K562 (cell line): Measurements from ENCODE around the gene LENEP. TPM values are rescaled to one million over a fixed set of nuclear protein-coding genes. Genes with fewer than 3 reads are reported as not detected.

ENCODE experiments used
- ATAC-seq: fragments of 200-7000 bp; cut with Tn5 transposase; 3 replicates; pipeline ENCODE4 v1.9.1; 2020; ENCODE audit warnings: moderate library complexity
- BruUV-seq: library from RNA; stranded (reverse); fragments of 400-500 nt; replicated peaks from 2 replicates; lab custom pipeline; 2021; lab: Mats Ljungman, UMichigan
- CTCF ChIA-PET: fragments of 300-600 bp; formaldehyde crosslinking; extraction: SDS; loops from one replicate; lab custom pipeline; 2021; ENCODE audit warnings: low intra/inter-chr PET ratio; lab: Yijun Ruan, JAX
- POLR2A ChIA-PET: fragments of 300-600, 350-650 bp; sonication (Branson Sonifier 250); formaldehyde crosslinking; extraction: SDS; loops from one replicate; lab custom pipeline; 2021; ENCODE audit warnings: antibody characterized with exemption, inconsistent platforms; lab: Yijun Ruan, JAX
- DNase-seq, 4 experiments: peaks; one replicate each; pipeline versions ENCODE4 v3.0.0 to v3.0.0-alpha.2; 2011 to 2018; ENCODE audit warnings: low spot score in 3 of 4, mixed read lengths in 3 of 4; ENCODE audit errors: extremely low read depth in 1 of 4
- FAIRE-seq: peaks from 2 replicates; lab custom pipeline; 2011; peaks lifted over from hg19 to GRCh38; lab: Jason Lieb, UNC
- H2AFZ ChIP-seq: 2 replicates; pipeline ENCODE4 v1.6.0; 2011; ENCODE audit warnings: low read depth, low read length, control low read depth, inconsistent platforms
- H3K27ac ChIP-seq: fragments of 200-600 bp; 3 replicates; pipeline ENCODE4 v1.8.0; 2011; ENCODE audit warnings: low read depth, mild to moderate bottlenecking, control low read depth, inconsistent platforms, low read length, moderate library complexity, mixed read lengths; ENCODE audit errors: extremely low read depth
- H3K27me3 ChIP-seq, 2 experiments: fragments of 300-600 bp in 1 of 2; 2 replicates in 1 of 2; 3 replicates in 1 of 2; pipeline versions ENCODE4 v1.6.0 to v1.8.0; 2011; ENCODE audit warnings: inconsistent platforms in 2 of 2, low read length in 2 of 2, mild to moderate bottlenecking in 1 of 2, mixed read lengths in 1 of 2, moderate library complexity in 1 of 2; ENCODE audit not compliant: control insufficient read depth in 2 of 2, insufficient read depth in 2 of 2
- H3K36me3 ChIP-seq: fragments of 300-600 bp; 3 replicates; pipeline ENCODE4 v1.8.0; 2011; ENCODE audit warnings: mild to moderate bottlenecking, low read length, inconsistent platforms; ENCODE audit not compliant: control insufficient read depth, insufficient read depth
- H3K4me1 ChIP-seq, 2 experiments: fragments of 200-600 bp in 1 of 2; replicated peaks in 1 of 2; 2 replicates in 1 of 2; 3 replicates in 1 of 2; pipeline versions ENCODE4 v1.5.1 to v1.8.0; 2011; ENCODE audit warnings: inconsistent platforms in 2 of 2, low read length in 2 of 2, mild to moderate bottlenecking in 1 of 2, mixed read lengths in 1 of 2, moderate library complexity in 1 of 2; ENCODE audit not compliant: control insufficient read depth in 2 of 2, insufficient read depth in 2 of 2
- H3K4me2 ChIP-seq: 2 replicates; pipeline ENCODE4 v1.6.1; 2011; ENCODE audit warnings: low read length, control low read depth, inconsistent platforms, mixed read lengths; ENCODE audit not compliant: insufficient read depth
- H3K4me3 ChIP-seq: fragments of 200-600 bp; sonication (generic), shearing (Covaris generic); 2 replicates; pipeline ENCODE4 v1.5.1; 2016; ENCODE audit warnings: control low read depth, inconsistent platforms
- H3K79me2 ChIP-seq: fragments of 200-600 bp; 3 replicates; pipeline ENCODE4 v1.8.0; 2011; ENCODE audit warnings: low read length, inconsistent platforms; ENCODE audit not compliant: control insufficient read depth, insufficient read depth
- H3K9ac ChIP-seq, 2 experiments: 2 replicates each; pipeline versions ENCODE4 v1.6.0 to v1.6.1; 2011; ENCODE audit warnings: low read depth in 2 of 2, low read length in 2 of 2, control low read depth in 1 of 2, inconsistent platforms in 1 of 2, mild to moderate bottlenecking in 1 of 2, mixed read lengths in 1 of 2; ENCODE audit not compliant: insufficient read depth in 1 of 2
- H3K9me1 ChIP-seq: one replicate; pipeline ENCODE4 v1.6.0; 2011; ENCODE audit warnings: inconsistent platforms, mild to moderate bottlenecking, low read length, moderate library complexity; ENCODE audit not compliant: control insufficient read depth, insufficient read depth
- H3K9me3 ChIP-seq: replicated peaks from 2 replicates; pipeline ENCODE4 v1.5.1; 2011; ENCODE audit warnings: low read depth, low read length, inconsistent platforms; ENCODE audit not compliant: control insufficient read depth, insufficient read depth
- H4K20me1 ChIP-seq: replicated peaks from 2 replicates; pipeline ENCODE4 v1.6.1; 2011; ENCODE audit warnings: low read length, inconsistent platforms, mixed read lengths; ENCODE audit not compliant: control insufficient read depth, insufficient read depth
- DIDO1 ChIP-seq: fragments of 450-650 bp; IDR thresholded peaks from 2 replicates; pipeline ENCODE4 v1.6.1; 2016; ENCODE audit warnings: low read depth, missing biosample characterization, missing genetic modification characterization
- POLR2G ChIP-seq: fragments of 200-400 bp; formaldehyde crosslinking; IDR thresholded peaks from 2 replicates; pipeline ENCODE4 v1.6.1; 2017; ENCODE audit warnings: low read depth, mild to moderate bottlenecking, antibody characterized with exemption, low read length, moderate library complexity
- WGBS: fragments of 100-300 bp; shearing (Covaris generic); methylation state at CpG from one replicate; pipeline ENCODE4 v1.1.6; 2016; ENCODE audit warnings: low coverage, mixed read lengths; ENCODE audit not compliant: insufficient coverage; ENCODE audit errors: missing lambda C conversion rate; 5-methylcytosine and 5-hydroxymethylcytosine counted together
- in situ Hi-C: fragments of 300-500 bp; cut with MboI; formaldehyde crosslinking; loops from 4 replicates; pipeline ENCODE4 v1.15.0; 2018; ENCODE audit warnings: inconsistent platforms, mixed read lengths
- intact Hi-C: fragments of 100-400 bp; cut with micrococcal nuclease; formaldehyde crosslinking; loops from 2 replicates; pipeline ENCODE4 v1.14.2; 2022
- polyA plus RNA-seq, 8 experiments: library from polyadenylated mRNA; depleted of rRNA in 4 of 8; stranded (reverse) in 5 of 8; unstranded in 3 of 8; fragments of >200 nt; fragmentation: Nextera tagmentation in 2 of 8; fragmentation: Illumina TruSeq in 1 of 8; extraction: Ambion mirVana in 2 of 8; extraction: Trizol in 1 of 8; gene quantifications; 2 replicates each; pipeline versions ENCODE4 v1.2.1 to v1.2.3, GENCODE V29; 2011 to 2014; ENCODE audit warnings: inconsistent platforms in 1 of 8, missing spikeins in 1 of 8
- total RNA-seq, 7 experiments: library from RNA; depleted of rRNA in 6 of 7; stranded (reverse); fragments of >200 nt in 6 of 7; fragmentation: Illumina TruSeq in 2 of 7; extraction: Trizol in 2 of 7; gene quantifications; 2 replicates each; pipeline versions ENCODE4 v1.2.1 to v1.2.3, GENCODE V29; 2011 to 2021; ENCODE audit warnings: low replicate concordance in 1 of 7
- TF ChIP-seq, protein P1 (sequence below): fragments of 450-650 bp; formaldehyde crosslinking; IDR thresholded peaks from 2 replicates; pipeline ENCODE4 v1.4.0; 2020; ENCODE audit warnings: mild to moderate bottlenecking, moderate library complexity

Gene LENEP
- total and polyA plus RNA-seq, 9 of the 15 experiments (the other 6 are each of a cell fraction or from before 2014, with no cell fraction given), result 0.23 to 0.87 (median 0.67) TPM; not detected in 5

DNA sequence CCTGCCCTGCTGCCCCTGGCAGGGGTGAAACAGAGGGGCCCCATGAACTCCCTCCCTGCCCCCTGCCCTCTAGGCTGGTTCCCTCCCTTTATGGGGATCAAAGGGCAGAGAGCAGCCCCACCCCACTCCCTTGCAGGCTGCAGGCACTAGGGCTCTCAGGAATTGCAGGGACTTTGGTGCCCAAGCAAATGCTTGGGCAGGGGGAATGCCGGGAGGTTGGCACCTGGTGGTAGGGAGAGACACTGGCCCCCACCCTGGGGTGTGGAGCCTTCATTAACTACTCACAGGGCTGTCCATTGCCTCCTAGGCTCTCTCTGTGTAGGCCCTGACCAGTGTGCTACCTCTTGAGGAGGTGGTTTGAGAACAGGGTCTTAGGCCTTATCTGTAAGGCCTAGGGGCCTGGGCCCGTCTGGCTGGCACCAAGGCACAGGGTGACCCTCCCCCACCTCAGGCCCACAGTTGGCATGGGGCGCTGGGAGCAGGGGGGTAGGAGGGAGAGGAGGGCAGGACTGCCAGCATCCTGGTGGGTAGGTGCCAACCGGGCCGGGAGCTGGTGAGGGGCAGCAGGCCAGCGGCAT lies 14.0 kb downstream of the LENEP start:
- ATAC-seq, result no peak
- peaks cover 97% of the 10 kb centered on the region for H3K79me2 ChIP-seq
- in situ Hi-C loops, result no loop called here
- H4K20me1 ChIP-seq, result peaks cover 3% of the 10 kb centered on the region
- no peaks in the 10 kb centered on the region for H3K27me3 ChIP-seq
- ChIA-PET POLR2A (interaction anchor here (0.6 to 1.7 kb wide), 9 partner anchors 10 to 749 kb away, joined by 3 to 12 read pairs (median 3); partner anchors contain the start of genes ADAM15 and DPM3), CTCF (interaction anchor here (0.6 kb wide), 1 partner anchor 70 kb away, joined by 4 read pairs; no protein-coding TSS in a partner anchor)
- intact Hi-C loops, result no loop called here
- peaks cover 78 to 84% of the 10 kb centered on the region in 2 experiments for H3K4me1 ChIP-seq
- H3K9me1 ChIP-seq, result no peaks in the 10 kb centered on the region
- H3K36me3 ChIP-seq, result peaks cover 66% of the 10 kb centered on the region; the same call in 2 of the 3 replicates
- H3K9me3 ChIP-seq, result no peaks in the 10 kb centered on the region
- 0 out of 2 replicates have a peak, but pooled peaks have one; percentile 38 for TF ChIP-seq POLR2G
- TF ChIP-seq, protein P1, sequence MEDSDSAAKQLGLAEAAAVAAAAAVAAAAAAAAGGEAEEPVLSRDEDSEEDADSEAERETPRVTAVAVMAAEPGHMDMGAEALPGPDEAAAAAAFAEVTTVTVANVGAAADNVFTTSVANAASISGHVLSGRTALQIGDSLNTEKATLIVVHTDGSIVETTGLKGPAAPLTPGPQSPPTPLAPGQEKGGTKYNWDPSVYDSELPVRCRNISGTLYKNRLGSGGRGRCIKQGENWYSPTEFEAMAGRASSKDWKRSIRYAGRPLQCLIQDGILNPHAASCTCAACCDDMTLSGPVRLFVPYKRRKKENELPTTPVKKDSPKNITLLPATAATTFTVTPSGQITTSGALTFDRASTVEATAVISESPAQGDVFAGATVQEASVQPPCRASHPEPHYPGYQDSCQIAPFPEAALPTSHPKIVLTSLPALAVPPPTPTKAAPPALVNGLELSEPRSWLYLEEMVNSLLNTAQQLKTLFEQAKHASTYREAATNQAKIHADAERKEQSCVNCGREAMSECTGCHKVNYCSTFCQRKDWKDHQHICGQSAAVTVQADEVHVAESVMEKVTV (CRISPR knock-in tag), result no peak
- TF ChIP-seq DIDO1 (tag), result no peak
- no peak for DNase-seq
- 87% methylated on average over 5 of the region's 6 CpGs for WGBS
- peak overlapping the region in 1 of 2 experiments; percentile 83; a peak in 2 of 4 replicates for H3K9ac ChIP-seq
- H3K4me2 ChIP-seq, result no peak overlapping the region
- H3K4me3 ChIP-seq, result no peak overlapping the region
- H3K27ac ChIP-seq, result no peak overlapping the region; the same call in 2 of the 3 replicates
- FAIRE-seq, result no peak
- BruUV-seq, result no TSS peak
- no peak overlapping the region for H2AFZ ChIP-seq
